Limb (tissue), 2 donors: ENCODE measurements around the gene G6PC2.
A peak's percentile ranks its signal among the peaks of the same experiment; 100 is the strongest.
"Not testable (repeated sequence)": the region's sequence is repeated elsewhere in the genome, so short reads cannot be mapped to it uniquely, and the experiment has no call there.

Experiments used
- DNase-seq, 2 donors: peaks; one replicate each; pipeline ENCODE4 v3.0.0-alpha.2; 2016; ENCODE audit errors: extremely low spot score in 2 of 2

Gene G6PC2

GRCh38 chr2:168901003-168901402 is at the start of gene G6PC2:
G6PC2 (plus strand) TSS chr2:168901291; CDS start chr2:168901332, 41 bp downstream.
- DNase-seq = no peak

- DNase-seq = no peak
These were observed 49.3 kb upstream of the G6PC2 start for GRCh38 chr2:168851674-168852320.

- DNase-seq = no peak
These were observed 48.6 kb upstream of the G6PC2 start for GRCh38 chr2:168852481-168852880.

GRCh38 chr2:168853471-168853870 is 47.6 kb upstream of the G6PC2 start:
- DNase-seq = no peak

GRCh38 chr2:168854651-168855050 is 46.4 kb upstream of the G6PC2 start:
- no peak for DNase-seq

- no peak for DNase-seq
These were observed 45.5 kb upstream of the G6PC2 start for GRCh38 chr2:168855601-168856000.

GRCh38 chr2:168858146-168858545 is 42.9 kb upstream of the G6PC2 start:
- DNase-seq = no peak

- not testable (repeated sequence) for DNase-seq
These were observed 33.9 kb upstream of the G6PC2 start for GRCh38 chr2:168867164-168867563.

- DNase-seq = not testable (repeated sequence)
These were observed 30.7 kb upstream of the G6PC2 start for GRCh38 chr2:168870369-168870768.

- DNase-seq = not testable (repeated sequence)
These were observed 30.3 kb upstream of the G6PC2 start for GRCh38 chr2:168870824-168871223.

GRCh38 chr2:168874368-168875054 is 26.6 kb upstream of the G6PC2 start:
- DNase-seq = no peak

- DNase-seq = not testable (repeated sequence)
These were observed 18.9 kb upstream of the G6PC2 start for GRCh38 chr2:168882163-168882562.

- no peak for DNase-seq
These were observed 16.1 kb upstream of the G6PC2 start for GRCh38 chr2:168884975-168885374.

GRCh38 chr2:168889635-168890005 is 11.5 kb upstream of the G6PC2 start:
- no peak for DNase-seq

- peak; percentile 90 to 93 for DNase-seq
These were observed 10.9 kb upstream of the G6PC2 start, which contains the start of gene SPC25 for GRCh38 chr2:168890006-168890782. SPC25 (minus strand) TSS chr2:168890430; CDS start chr2:168889519, 911 bp downstream.

- no peak for DNase-seq
These were observed 8.8 kb upstream of the G6PC2 start for GRCh38 chr2:168892327-168892726.

GRCh38 chr2:168894101-168894500 is 7.0 kb upstream of the G6PC2 start:
- DNase-seq = no peak

- DNase-seq = no peak
These were observed 6.4 kb upstream of the G6PC2 start for GRCh38 chr2:168894720-168895119.

GRCh38 chr2:168895771-168896170 is 5.3 kb upstream of the G6PC2 start:
- no peak for DNase-seq

GRCh38 chr2:168896783-168897182 is 4.3 kb upstream of the G6PC2 start:
- no peak for DNase-seq

GRCh38 chr2:168897449-168897848 is 3.6 kb upstream of the G6PC2 start:
- no peak for DNase-seq

- DNase-seq = no peak
These were observed 2.8 kb downstream of the G6PC2 start for GRCh38 chr2:168903888-168904287.
